Measurements from ENCODE around the gene BEAN1. TPM values are rescaled to one million over a fixed set of nuclear protein-coding genes. Genes with fewer than 3 reads are reported as not detected.
A peak's percentile ranks its signal among the peaks of the same experiment; 100 is the strongest.

BEAN1 gene
- total RNA-seq, 1 experiment from 2014 or later, result not detected

DNA sequence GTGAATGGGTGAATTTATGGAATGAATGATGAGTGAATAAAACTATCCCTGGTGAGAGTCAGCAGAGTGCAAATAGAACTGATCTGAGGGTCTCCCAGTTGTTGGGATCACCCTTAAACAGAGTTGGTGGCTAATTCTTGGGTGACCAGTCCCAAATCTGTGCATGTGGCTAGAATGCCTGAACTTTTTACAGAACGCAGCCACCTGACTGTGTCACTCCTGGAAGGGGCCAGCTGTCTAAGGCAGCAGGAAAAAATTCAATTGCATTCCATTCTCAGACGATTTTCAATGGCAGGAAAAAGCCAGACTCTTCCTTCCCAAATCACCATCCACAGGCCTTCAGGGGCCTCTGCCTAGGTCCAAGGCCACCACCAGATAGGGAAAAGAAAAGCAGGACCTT is 43.5 kb downstream of the BEAN1 start (continued):
- TF ChIP-seq, protein P1, sequence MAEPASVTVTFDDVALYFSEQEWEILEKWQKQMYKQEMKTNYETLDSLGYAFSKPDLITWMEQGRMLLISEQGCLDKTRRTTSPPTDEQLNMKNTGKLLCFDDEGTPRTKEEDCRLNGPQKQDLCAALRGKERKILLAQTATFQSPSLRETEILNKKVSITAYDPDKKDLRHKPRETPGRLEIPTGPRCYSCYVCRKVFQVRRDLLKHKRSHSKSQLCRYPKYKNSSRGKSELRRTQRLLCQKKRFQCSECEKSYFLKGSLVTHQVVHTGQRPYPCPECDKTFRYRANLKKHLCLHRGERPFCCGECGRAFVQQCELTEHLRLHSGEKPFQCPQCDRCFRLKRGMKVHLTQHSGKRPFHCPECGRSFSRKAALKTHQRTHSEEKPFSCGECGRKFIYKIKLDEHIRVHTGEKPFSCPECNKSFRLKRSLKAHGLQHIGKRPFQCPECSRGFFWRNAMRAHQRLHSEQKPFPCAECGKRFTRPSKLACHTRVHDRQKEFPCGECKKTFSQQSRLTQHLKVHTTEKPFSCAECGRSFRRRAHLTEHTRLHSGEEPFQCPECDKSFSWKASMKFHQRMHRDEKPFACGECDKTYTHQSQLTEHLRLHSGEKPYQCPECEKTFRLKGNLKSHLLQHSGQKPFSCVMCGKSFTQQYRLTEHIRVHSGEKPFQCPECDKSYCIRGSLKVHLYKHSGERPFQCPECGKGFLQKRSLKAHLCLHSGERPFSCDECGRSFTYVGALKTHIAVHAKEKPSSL (CRISPR knock-in tag; conservative IDR thresholded peaks at IDR 0.05), result no peak

DNA sequence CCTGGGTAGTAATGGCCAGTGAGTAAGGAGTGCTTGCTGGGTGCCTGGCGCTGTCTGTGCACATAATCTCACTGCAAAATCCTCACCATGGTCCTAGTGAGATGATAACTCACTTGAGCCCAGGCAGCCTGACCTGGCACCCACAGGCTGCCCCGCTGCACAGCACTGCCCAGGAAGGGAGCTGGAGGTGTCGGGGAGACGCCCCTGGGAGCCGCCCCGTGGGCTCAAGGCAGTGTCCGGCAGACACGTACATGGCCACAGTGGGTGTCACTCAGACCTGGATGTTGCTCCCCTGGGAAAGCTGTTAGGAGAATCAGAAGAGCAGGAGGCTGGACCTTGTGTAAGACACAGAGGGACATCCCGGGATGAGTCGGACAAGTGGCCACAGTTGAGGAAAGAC is 44.2 kb downstream of the BEAN1 start:
- Mint-ChIP-seq H3K36me3 (no peaks in the 10 kb centered on the region), H3K27ac (no peak overlapping the region), H3K27me3 (ENCODE audit: low read depth) (no peaks in the 10 kb centered on the region), H3K4me1 (peaks cover 16% of the 10 kb centered on the region), H3K4me3 (no peak overlapping the region), H3K9me3 (no peaks in the 10 kb centered on the region)
- CTCF ChIA-PET, result interaction anchor here (0.8 to 2.7 kb wide), 8 partner anchors 16 to 129 kb away, joined by 3 to 17 read pairs (median 3); no protein-coding TSS in a partner anchor
- POLR2A ChIA-PET, result interaction anchor here (1.3 kb wide), 1 partner anchor 36 kb away, joined by 4 read pairs; no protein-coding TSS in a partner anchor
- no peak for DNase-seq (ENCODE audit: low spot score)
- no peak for ATAC-seq
- TF ChIP-seq, protein P2, sequence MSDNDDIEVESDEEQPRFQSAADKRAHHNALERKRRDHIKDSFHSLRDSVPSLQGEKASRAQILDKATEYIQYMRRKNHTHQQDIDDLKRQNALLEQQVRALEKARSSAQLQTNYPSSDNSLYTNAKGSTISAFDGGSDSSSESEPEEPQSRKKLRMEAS (CRISPR knock-in tag; IDR thresholded peaks at IDR 0.05), result no peak
- TF ChIP-seq, protein P3, sequence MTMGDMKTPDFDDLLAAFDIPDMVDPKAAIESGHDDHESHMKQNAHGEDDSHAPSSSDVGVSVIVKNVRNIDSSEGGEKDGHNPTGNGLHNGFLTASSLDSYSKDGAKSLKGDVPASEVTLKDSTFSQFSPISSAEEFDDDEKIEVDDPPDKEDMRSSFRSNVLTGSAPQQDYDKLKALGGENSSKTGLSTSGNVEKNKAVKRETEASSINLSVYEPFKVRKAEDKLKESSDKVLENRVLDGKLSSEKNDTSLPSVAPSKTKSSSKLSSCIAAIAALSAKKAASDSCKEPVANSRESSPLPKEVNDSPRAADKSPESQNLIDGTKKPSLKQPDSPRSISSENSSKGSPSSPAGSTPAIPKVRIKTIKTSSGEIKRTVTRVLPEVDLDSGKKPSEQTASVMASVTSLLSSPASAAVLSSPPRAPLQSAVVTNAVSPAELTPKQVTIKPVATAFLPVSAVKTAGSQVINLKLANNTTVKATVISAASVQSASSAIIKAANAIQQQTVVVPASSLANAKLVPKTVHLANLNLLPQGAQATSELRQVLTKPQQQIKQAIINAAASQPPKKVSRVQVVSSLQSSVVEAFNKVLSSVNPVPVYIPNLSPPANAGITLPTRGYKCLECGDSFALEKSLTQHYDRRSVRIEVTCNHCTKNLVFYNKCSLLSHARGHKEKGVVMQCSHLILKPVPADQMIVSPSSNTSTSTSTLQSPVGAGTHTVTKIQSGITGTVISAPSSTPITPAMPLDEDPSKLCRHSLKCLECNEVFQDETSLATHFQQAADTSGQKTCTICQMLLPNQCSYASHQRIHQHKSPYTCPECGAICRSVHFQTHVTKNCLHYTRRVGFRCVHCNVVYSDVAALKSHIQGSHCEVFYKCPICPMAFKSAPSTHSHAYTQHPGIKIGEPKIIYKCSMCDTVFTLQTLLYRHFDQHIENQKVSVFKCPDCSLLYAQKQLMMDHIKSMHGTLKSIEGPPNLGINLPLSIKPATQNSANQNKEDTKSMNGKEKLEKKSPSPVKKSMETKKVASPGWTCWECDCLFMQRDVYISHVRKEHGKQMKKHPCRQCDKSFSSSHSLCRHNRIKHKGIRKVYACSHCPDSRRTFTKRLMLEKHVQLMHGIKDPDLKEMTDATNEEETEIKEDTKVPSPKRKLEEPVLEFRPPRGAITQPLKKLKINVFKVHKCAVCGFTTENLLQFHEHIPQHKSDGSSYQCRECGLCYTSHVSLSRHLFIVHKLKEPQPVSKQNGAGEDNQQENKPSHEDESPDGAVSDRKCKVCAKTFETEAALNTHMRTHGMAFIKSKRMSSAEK (CRISPR knock-in tag; IDR thresholded peaks at IDR 0.05; ENCODE audit: borderline replicate concordance), result no peak
- no peak for TF ChIP-seq MXD4 (CRISPR knock-in tag; IDR thresholded peaks at IDR 0.05; ENCODE audit: borderline replicate concordance)
- no peak for TF ChIP-seq NR1H2 (CRISPR knock-in tag; IDR thresholded peaks at IDR 0.05)
- TF ChIP-seq, protein P4, sequence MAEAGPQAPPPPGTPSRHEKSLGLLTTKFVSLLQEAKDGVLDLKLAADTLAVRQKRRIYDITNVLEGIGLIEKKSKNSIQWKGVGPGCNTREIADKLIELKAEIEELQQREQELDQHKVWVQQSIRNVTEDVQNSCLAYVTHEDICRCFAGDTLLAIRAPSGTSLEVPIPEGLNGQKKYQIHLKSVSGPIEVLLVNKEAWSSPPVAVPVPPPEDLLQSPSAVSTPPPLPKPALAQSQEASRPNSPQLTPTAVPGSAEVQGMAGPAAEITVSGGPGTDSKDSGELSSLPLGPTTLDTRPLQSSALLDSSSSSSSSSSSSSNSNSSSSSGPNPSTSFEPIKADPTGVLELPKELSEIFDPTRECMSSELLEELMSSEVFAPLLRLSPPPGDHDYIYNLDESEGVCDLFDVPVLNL (CRISPR knock-in tag; IDR thresholded peaks at IDR 0.05; ENCODE audit: borderline replicate concordance, low read depth), result no peak
- no peak for TF ChIP-seq RORB (CRISPR knock-in tag; IDR thresholded peaks at IDR 0.05)
- no peak for TF ChIP-seq GTF2I (CRISPR knock-in tag; conservative IDR thresholded peaks at IDR 0.05)

DNA sequence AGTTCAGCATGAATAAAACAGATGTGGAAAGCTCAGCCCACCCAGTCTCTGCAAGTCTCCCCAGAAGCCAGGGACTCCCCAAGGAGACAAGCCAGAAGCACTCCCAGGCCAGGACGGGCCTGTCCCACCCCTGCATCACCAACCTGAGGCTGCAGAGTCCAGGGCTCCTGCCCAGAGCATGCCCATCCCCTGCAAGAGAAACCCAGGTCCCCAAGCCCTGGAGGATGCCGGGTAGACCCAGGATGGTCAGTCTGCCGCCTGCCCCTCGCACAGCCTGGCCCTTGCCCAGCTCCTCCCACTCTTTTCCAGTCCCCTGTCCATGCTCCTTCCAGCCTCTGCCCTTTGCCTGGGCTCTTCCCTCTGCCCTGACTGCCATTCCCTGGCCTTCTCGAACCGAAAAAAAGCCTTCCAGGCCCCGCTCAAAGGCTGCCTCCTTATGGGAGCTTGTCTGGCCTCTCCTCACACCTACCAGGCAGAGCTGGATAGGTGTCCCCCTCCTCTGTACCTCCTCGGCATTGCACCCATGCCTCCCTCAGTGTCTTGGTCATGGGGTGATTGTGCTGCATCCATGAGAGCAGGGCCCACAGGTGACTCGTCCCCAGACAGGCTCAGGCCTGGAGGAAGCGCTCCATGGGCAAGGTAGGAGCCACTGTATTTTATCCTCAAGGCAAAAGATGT is 44.8 kb downstream of the BEAN1 start:
- Mint-ChIP-seq H3K36me3 (no peaks in the 10 kb centered on the region), H3K9me3 (no peaks in the 10 kb centered on the region), H3K4me1 (peaks cover 16% of the 10 kb centered on the region), H3K27ac (no peak overlapping the region), H3K4me3 (no peak overlapping the region), H3K27me3 (ENCODE audit: low read depth) (peaks cover 2% of the 10 kb centered on the region; the same call in 1 of the 2 replicates)
- TF ChIP-seq, protein P5, sequence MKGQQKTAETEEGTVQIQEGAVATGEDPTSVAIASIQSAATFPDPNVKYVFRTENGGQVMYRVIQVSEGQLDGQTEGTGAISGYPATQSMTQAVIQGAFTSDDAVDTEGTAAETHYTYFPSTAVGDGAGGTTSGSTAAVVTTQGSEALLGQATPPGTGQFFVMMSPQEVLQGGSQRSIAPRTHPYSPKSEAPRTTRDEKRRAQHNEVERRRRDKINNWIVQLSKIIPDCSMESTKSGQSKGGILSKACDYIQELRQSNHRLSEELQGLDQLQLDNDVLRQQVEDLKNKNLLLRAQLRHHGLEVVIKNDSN (CRISPR knock-in tag; IDR thresholded peaks at IDR 0.05), result no peak
- TF ChIP-seq, protein P6, sequence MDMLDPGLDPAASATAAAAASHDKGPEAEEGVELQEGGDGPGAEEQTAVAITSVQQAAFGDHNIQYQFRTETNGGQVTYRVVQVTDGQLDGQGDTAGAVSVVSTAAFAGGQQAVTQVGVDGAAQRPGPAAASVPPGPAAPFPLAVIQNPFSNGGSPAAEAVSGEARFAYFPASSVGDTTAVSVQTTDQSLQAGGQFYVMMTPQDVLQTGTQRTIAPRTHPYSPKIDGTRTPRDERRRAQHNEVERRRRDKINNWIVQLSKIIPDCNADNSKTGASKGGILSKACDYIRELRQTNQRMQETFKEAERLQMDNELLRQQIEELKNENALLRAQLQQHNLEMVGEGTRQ (CRISPR knock-in tag; IDR thresholded peaks at IDR 0.05), result no peak
- POLR2A ChIA-PET, result interaction anchor here (1.3 kb wide), 1 partner anchor 37 kb away, joined by 4 read pairs; no protein-coding TSS in a partner anchor
- no peak for DNase-seq (ENCODE audit: low spot score)
- CTCF ChIA-PET, result interaction anchor here (0.8 to 2.7 kb wide), 9 partner anchors 16 to 130 kb away, joined by 3 to 17 read pairs (median 3); no protein-coding TSS in a partner anchor
- peak; percentile 60 for ATAC-seq

Measured in WTC11 (cell line).